ENCODE data around the gene WNK4.

DNA sequence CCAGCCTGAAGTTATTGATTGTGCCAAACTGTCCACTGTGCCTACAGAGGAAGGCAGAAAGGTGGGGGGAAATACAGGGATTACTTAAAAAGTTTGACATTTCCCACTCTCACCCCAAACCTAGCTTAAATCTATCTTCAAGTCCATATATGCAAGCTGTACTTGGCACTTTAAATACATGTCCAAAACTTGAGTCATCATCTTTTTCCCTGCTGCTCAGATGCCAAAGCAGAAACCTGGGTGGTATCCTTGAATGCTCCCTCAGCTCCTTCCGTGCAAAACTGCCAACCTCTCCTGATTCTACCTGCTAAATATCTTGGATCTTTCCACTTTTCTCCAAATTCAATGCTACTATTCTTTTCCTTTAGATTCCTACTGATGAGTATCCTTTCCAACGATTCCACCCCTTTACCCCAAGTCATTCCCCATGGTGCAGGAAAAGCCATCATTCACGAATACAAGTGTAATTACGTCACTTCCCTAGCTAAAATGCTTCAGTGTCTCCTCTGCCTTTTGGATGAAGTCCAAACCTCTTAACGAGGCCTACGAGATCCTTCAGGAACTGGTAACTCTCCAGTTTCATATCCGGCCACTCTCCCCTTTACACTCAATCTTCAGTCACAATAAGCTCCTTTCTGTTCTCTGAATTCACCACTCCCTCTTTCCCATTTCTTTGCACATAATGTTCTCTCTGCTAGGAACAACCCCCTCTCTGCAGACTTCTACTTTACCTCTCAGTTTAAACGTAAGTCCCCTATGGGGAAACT lies 34.4 kb downstream of the WNK4 start:
- no peak for TF ChIP-seq RBBP5 (IDR thresholded peaks at IDR 0.05; ENCODE audit: borderline replicate concordance, insufficient read depth, low read length, poor library complexity, severe bottlenecking)
- TF ChIP-seq E2F4 (CRISPR knock-in tag; IDR thresholded peaks at IDR 0.05; ENCODE audit: low read depth) = no peak
- TF ChIP-seq ZNF830 (CRISPR knock-in tag; IDR thresholded peaks at IDR 0.05) = no peak
- TF ChIP-seq ARNT (IDR thresholded peaks at IDR 0.05) = no peak
- TF ChIP-seq, protein P1, sequence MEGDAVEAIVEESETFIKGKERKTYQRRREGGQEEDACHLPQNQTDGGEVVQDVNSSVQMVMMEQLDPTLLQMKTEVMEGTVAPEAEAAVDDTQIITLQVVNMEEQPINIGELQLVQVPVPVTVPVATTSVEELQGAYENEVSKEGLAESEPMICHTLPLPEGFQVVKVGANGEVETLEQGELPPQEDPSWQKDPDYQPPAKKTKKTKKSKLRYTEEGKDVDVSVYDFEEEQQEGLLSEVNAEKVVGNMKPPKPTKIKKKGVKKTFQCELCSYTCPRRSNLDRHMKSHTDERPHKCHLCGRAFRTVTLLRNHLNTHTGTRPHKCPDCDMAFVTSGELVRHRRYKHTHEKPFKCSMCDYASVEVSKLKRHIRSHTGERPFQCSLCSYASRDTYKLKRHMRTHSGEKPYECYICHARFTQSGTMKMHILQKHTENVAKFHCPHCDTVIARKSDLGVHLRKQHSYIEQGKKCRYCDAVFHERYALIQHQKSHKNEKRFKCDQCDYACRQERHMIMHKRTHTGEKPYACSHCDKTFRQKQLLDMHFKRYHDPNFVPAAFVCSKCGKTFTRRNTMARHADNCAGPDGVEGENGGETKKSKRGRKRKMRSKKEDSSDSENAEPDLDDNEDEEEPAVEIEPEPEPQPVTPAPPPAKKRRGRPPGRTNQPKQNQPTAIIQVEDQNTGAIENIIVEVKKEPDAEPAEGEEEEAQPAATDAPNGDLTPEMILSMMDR (IDR thresholded peaks at IDR 0.05 in 2 of 3, conservative IDR thresholded peaks at IDR 0.05 in 1 of 3; ENCODE audit: insufficient read depth in 2 of 3, low read depth in 1 of 3, low read length in 3 of 3) = no peak

Data from K562 (cell line).